ENCODE data around the gene ALPG.
"Not testable (repeated sequence)": the region's sequence is repeated elsewhere in the genome, so short reads cannot be mapped to it uniquely, and the experiment has no call there.

The ALPG gene

GRCh38 chr2:232377319-232377718 lies 29.3 kb upstream of the ALPG start:
- no peak for DNase-seq

GRCh38 chr2:232377841-232378734 lies 28.6 kb upstream of the ALPG start:
- DNase-seq: no peak

GRCh38 chr2:232378735-232379151 lies 27.9 kb upstream of the ALPG start, which contains the start of gene ALPP:
TSS of gene ALPP (plus strand) at chr2:232378751. CDS start at chr2:232378803, 52 bp downstream.
- not testable (repeated sequence) for DNase-seq

- DNase-seq: not testable (repeated sequence)
Observed at GRCh38 chr2:232379610-232380590, 26.7 kb upstream of the ALPG start.

GRCh38 chr2:232381204-232382031 lies 25.2 kb upstream of the ALPG start:
- not testable (repeated sequence) for DNase-seq

GRCh38 chr2:232382331-232383225 lies 24.1 kb upstream of the ALPG start:
- no peak for DNase-seq

GRCh38 chr2:232384466-232384865 lies 22.2 kb upstream of the ALPG start:
- DNase-seq: no peak

- DNase-seq: not testable (repeated sequence)
Observed at GRCh38 chr2:232385058-232385457, 21.6 kb upstream of the ALPG start.

GRCh38 chr2:232385660-232386489 lies 20.8 kb upstream of the ALPG start:
- no peak for DNase-seq

- DNase-seq: no peak
Observed at GRCh38 chr2:232386490-232386739, 20.2 kb upstream of the ALPG start.

GRCh38 chr2:232386740-232387450 lies 19.7 kb upstream of the ALPG start:
- no peak for DNase-seq

- no peak for DNase-seq
Observed at GRCh38 chr2:232387451-232388171, 19.0 kb upstream of the ALPG start.

- DNase-seq: no peak
Observed at GRCh38 chr2:232388324-232388891, 18.2 kb upstream of the ALPG start.

GRCh38 chr2:232389327-232389726 lies 17.3 kb upstream of the ALPG start:
- no peak for DNase-seq

GRCh38 chr2:232390661-232391060 lies 16.0 kb upstream of the ALPG start:
- DNase-seq: no peak

- no peak for DNase-seq
Observed at GRCh38 chr2:232393556-232393955, 13.1 kb upstream of the ALPG start.

GRCh38 chr2:232394431-232394830 lies 12.2 kb upstream of the ALPG start:
- not testable (repeated sequence) for DNase-seq

- no peak for DNase-seq
Observed at GRCh38 chr2:232395586-232395985, 11.1 kb upstream of the ALPG start.

- no peak for DNase-seq
Observed at GRCh38 chr2:232396683-232397082, 10.0 kb upstream of the ALPG start.

Data from cerebellar nuclear complex (tissue), 1 donor.